HFFc6 (cell line): ENCODE results near the gene MAP3K3. TPM values are rescaled to one million over a fixed set of nuclear protein-coding genes. Genes with fewer than 3 reads are reported as not detected.

Experiments used
- DNase-seq: peaks from one replicate; pipeline ENCODE4 v3.0.0-alpha.2; 2018
- H3K27ac Mint-ChIP-seq: 2 replicates; pipeline ENCODE4 v1.8.0; 2020; ENCODE audit warnings: mild to moderate bottlenecking, mixed read lengths
- H3K27me3 Mint-ChIP-seq: 2 replicates; pipeline ENCODE4 v1.8.0; 2021; ENCODE audit warnings: mild to moderate bottlenecking, moderate library complexity, mixed read lengths; ENCODE audit not compliant: insufficient read depth
- H3K36me3 Mint-ChIP-seq: 2 replicates; pipeline ENCODE4 v1.8.0; 2021; ENCODE audit warnings: low read depth, mixed read lengths
- H3K4me1 Mint-ChIP-seq: 2 replicates; pipeline ENCODE4 v1.8.0; 2020; ENCODE audit warnings: low read depth, mixed read lengths
- H3K4me3 Mint-ChIP-seq: 2 replicates; pipeline ENCODE4 v1.8.0; 2020; ENCODE audit warnings: mild to moderate bottlenecking, moderate library complexity, mixed read lengths
- H3K9me3 Mint-ChIP-seq: 2 replicates; pipeline ENCODE4 v1.8.0; 2020; ENCODE audit warnings: mild to moderate bottlenecking, mixed read lengths
- CTCF ChIP-seq: fragments of 200-600 bp; sonication (generic); IDR thresholded peaks from 2 replicates; pipeline ENCODE4 v1.5.0; 2021; ENCODE audit warnings: antibody characterized with exemption, mild to moderate bottlenecking
- total RNA-seq, 6 experiments: library from RNA; stranded (reverse); fragmentation: NEBNext Ultra II Directional; extraction: Animal tissue kit (Norgen Biotek cat#: 25700); gene quantifications; 2 replicates in 1 of 6; 3 replicates in 5 of 6; pipeline ENCODE4 v1.2.3, GENCODE V29; 2021

MAP3K3 gene
- total RNA-seq, 6 experiments from 2014 or later: 24.2 to 31.5 (median 27.2) TPM

- DNase-seq: no peak
- no peak for TF ChIP-seq CTCF
- Mint-ChIP-seq H3K4me3 (no peak overlapping the region), H3K27me3 (no peaks in the 10 kb centered on the region; the same call in none of the 2 replicates), H3K27ac (no peak overlapping the region), H3K36me3 (peaks cover 6% of the 10 kb centered on the region; the same call in 1 of the 2 replicates), H3K9me3 (no peaks in the 10 kb centered on the region), H3K4me1 (no peaks in the 10 kb centered on the region)
Measured at GRCh38 chr17:63609816-63610573, 12.2 kb upstream of the MAP3K3 start.

DNA sequence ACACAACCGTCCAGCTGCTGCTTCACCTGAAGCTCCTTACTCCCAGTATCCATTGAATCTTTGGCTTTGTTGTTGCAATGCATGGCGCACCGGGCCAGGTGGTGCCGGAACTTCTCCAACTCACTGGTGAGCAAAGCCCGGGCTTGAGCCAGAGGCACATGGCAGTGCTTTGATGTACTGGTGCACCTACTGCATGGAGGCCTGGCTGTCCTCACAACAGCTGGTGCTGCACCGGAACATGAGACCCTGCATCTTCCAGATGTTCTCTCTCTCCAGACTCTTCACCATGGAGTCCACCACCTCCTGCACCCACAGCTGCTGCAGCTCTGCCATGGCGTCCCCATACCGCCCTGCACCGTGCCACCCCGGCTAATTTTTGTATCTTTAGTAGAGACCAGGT is 11.4 kb upstream of the MAP3K3 start:
- Mint-ChIP-seq H3K9me3 (no peaks in the 10 kb centered on the region), H3K27me3 (no peaks in the 10 kb centered on the region; the same call in none of the 2 replicates), H3K36me3 (peaks cover under 1% of the 10 kb centered on the region; the same call in 1 of the 2 replicates), H3K4me3 (no peak overlapping the region), H3K27ac (no peak overlapping the region), H3K4me1 (no peaks in the 10 kb centered on the region)
- DNase-seq: no peak
- TF ChIP-seq CTCF: no peak

- Mint-ChIP-seq H3K27me3 (no peaks in the 10 kb centered on the region; the same call in none of the 2 replicates), H3K4me3 (no peak overlapping the region), H3K4me1 (0 out of 2 replicates have a peak, but pooled peaks cover under 1% of the 10 kb centered on the region), H3K27ac (no peak overlapping the region), H3K9me3 (no peaks in the 10 kb centered on the region), H3K36me3 (no peaks in the 10 kb centered on the region; the same call in 1 of the 2 replicates)
- no peak for DNase-seq
- TF ChIP-seq CTCF: no peak
Measured at GRCh38 chr17:63611354-63611753, 10.9 kb upstream of the MAP3K3 start.

DNA sequence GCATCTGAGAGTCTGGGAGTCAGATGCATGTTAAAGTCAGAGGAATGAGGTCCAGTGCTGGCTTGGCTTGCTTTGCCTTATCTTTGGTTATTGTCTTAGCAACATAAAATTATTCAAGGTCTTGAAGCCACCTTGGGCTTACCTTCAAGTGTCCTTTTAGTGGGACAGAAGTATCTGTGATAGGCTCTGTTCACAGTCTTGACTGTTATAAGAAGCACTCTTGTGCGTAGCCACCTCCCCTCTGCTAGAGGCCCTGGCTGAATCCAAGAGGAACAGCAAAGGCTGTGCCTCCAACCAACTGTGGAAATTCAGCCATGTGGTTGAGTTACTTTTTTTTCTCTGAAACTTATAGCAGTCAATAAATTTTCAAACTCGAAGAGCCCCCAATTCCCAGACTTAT is 8.6 kb upstream of the MAP3K3 start:
- TF ChIP-seq CTCF: no peak
- Mint-ChIP-seq H3K4me3 (no peak overlapping the region), H3K27me3 (peaks cover under 1% of the 10 kb centered on the region), H3K36me3 (no peaks in the 10 kb centered on the region), H3K4me1 (0 out of 2 replicates have a peak, but pooled peaks cover 5% of the 10 kb centered on the region), H3K9me3 (no peaks in the 10 kb centered on the region), H3K27ac (no peak overlapping the region)
- no peak for DNase-seq

DNA sequence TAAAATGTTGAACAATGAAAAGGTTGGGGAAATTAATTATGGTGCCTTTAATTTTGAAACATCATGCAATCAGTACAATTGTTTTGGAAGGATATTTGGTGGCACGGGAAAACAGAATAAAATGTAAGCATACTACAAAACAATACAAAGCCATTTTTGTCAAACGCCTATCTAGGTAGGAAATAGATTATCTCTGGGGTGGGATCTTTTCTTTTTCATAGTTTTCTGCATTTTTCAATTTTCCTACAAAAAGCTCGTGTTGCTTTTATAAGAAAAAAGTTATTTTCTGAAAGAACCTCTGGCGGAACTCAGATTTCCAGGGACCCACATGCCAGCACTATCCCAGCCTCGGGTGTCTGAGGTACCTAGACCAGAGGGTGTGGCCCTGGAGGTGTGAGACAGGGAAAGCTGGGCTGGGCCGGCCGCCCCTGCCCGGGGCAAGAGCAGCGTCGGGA is 961 bp upstream of the MAP3K3 start:
- Mint-ChIP-seq H3K9me3 (no peaks in the 10 kb centered on the region), H3K27me3 (peaks cover 4% of the 10 kb centered on the region), H3K27ac (peak overlapping the region; percentile 62), H3K36me3 (no peaks in the 10 kb centered on the region), H3K4me3 (peak overlapping the region; percentile 86), H3K4me1 (peaks cover 39% of the 10 kb centered on the region)
- DNase-seq: no peak
- TF ChIP-seq CTCF: no peak
